NCI-H128 (cell line): Measurements from ENCODE around the gene CUX1.
"Not testable (repeated sequence)": the region's sequence is repeated elsewhere in the genome, so short reads cannot be mapped to it uniquely, and the experiment has no call there.

Source experiments
- DNase-seq: peaks from one replicate; lab custom pipeline; 2025; ENCODE audit not compliant: unreplicated experiment; lab: John Stamatoyannopoulos, UW

CUX1 gene

GRCh38 chr7:101913247-101913721 is 95.9 kb downstream of the CUX1 start:
- no peak for DNase-seq

- no peak for DNase-seq
These were observed 96.4 kb downstream of the CUX1 start for GRCh38 chr7:101913851-101914250.

GRCh38 chr7:101915000-101915399 is 97.6 kb downstream of the CUX1 start:
- no peak for DNase-seq

GRCh38 chr7:101916041-101916800 is 98.8 kb downstream of the CUX1 start:
- no peak for DNase-seq

GRCh38 chr7:101916876-101917275 is 99.5 kb downstream of the CUX1 start:
- no peak for DNase-seq

- DNase-seq, result no peak
These were observed 100.1 kb downstream of the CUX1 start for GRCh38 chr7:101917566-101917965.

- DNase-seq, result no peak
These were observed 101.0 kb downstream of the CUX1 start for GRCh38 chr7:101918426-101918825.

GRCh38 chr7:101919363-101920115 is 102.1 kb downstream of the CUX1 start:
- DNase-seq, result no peak

- no peak for DNase-seq
These were observed 103.6 kb downstream of the CUX1 start for GRCh38 chr7:101921061-101921460.

GRCh38 chr7:101921546-101922489 is 104.4 kb downstream of the CUX1 start:
- not testable (repeated sequence) for DNase-seq

GRCh38 chr7:101922631-101923601 is 105.5 kb downstream of the CUX1 start:
- no peak for DNase-seq

GRCh38 chr7:101923602-101923985 is 106.2 kb downstream of the CUX1 start:
- no peak for DNase-seq

- no peak for DNase-seq
These were observed 106.7 kb downstream of the CUX1 start for GRCh38 chr7:101924171-101924570.

- no peak for DNase-seq
These were observed 108.8 kb downstream of the CUX1 start for GRCh38 chr7:101926265-101926664.

- DNase-seq, result no peak
These were observed 110.0 kb downstream of the CUX1 start for GRCh38 chr7:101927389-101927788.

GRCh38 chr7:101927802-101928201 is 110.4 kb downstream of the CUX1 start:
- no peak for DNase-seq

- no peak for DNase-seq
These were observed 111.8 kb downstream of the CUX1 start for GRCh38 chr7:101929256-101929655.

- DNase-seq, result not testable (repeated sequence)
These were observed 112.5 kb downstream of the CUX1 start for GRCh38 chr7:101929911-101930310.

- no peak for DNase-seq
These were observed 114.7 kb downstream of the CUX1 start for GRCh38 chr7:101932083-101932482.

GRCh38 chr7:101933028-101933427 is 115.6 kb downstream of the CUX1 start:
- DNase-seq, result no peak
